Urothelium cell line (cell line): ENCODE measurements around the gene CHST11.

Experiments
- DNase-seq: peaks from one replicate; pipeline ENCODE4 v3.0.0; 2011; ENCODE audit warnings: low spot score, mixed read lengths
- FAIRE-seq: peaks from 2 replicates; lab custom pipeline; 2011; peaks lifted over from hg19 to GRCh38; lab: Jason Lieb, UNC

CHST11 gene

DNA sequence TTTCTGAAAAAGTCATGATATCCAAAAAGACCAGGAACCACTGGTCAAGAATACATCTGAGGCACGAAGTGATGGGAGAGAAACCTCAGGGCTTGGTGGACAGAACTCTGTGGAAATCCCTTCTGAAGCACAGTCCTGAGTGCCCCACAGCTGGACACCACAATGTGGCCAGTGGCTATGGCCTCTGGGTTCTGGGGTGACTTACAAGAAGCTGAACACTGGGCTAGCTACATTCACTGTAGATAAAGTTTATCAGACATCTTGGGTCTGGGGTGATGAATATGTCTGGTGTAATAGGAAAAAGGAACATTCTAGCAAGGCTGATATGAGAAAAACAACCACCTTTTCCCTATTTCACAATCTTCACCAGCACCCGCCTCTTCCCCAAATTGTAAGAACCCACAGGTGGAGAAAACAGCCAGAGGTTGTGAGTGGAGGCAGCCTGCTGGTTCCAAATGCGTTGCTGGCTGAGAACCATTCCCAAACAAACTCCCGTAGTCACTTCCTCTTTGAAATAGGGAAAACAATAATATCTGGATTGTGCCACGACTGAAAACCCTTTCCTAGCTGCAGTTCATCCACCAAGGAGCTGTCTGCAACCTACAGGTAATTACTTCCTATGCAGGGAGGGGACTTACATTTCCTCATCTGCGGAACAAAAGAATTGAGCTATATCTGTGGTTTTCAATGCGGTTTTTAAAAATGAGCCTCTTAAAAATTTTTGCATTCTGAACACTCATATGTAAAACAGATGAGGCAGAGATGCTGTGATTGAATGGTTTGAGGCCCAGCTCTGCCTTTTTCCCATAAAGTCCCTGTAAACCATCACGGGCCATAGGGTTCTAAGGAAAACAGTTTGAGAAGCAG is 307.7 kb downstream of the CHST11 start:
- FAIRE-seq (no peak), DNase-seq (no peak)

DNA sequence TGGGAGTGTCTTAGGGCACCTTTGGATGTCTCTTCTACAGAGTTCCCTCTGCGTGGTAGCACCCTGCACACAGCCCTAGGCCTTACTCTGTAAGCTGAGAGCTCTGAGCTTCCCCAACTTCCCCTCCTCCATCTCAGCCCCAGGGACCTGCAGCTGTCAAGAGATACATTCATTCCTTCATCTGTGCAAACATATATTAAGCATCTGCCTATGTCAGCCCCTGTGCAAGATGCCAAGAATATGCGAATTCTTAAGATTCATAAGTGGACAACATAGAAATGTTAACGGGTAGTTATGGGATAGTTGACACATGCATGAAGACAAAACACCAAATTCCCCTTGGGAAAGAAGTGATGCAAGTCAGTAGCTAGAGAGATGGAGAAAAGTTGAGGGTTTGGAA is 310.5 kb downstream of the CHST11 start:
- DNase-seq, result no peak

DNA sequence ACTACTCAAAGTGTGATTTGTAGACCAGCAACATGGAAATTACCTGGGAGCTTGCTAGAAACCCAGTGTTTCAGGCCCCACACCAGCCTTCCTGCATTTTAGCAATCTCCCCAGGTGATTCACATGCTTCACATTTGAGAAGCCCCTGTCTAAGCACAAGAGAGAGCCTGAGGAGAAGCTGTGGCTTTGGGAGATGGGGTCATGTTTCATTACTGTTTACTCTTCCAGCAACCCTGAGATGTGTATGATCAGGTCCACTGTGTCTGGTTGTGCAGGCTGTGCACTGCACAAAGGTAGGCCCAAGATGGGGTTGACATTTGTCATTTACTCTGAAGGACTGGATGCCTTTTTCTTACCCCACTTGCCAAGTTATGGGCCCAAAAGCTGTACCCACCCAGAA is 311.3 kb downstream of the CHST11 start:
- DNase-seq, result no peak
- FAIRE-seq, result no peak

More for the DNA sequence above, 310.5 kb downstream of the CHST11 start:
- FAIRE-seq, result no peak

DNA sequence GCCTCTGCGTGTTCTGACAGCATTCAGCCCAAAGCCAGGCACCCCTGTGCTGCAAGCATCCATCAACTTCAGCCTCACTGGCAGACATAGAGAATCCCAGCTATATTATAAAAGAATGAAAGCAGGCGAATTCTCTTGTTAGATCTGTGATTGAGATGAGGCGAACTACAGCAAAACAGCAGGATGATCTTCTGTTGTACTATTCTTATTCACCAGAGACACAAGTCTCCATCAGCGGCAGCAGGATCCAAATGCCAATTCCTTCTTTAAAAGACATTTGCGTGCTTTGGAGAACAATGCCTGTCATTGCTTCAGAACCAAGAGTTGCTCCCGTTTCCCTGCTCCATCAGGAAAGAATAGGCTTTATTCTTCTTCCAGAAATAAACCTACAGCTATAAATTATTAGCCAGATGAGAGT is 312.4 kb downstream of the CHST11 start:
- DNase-seq, result no peak
- FAIRE-seq, result no peak

DNA sequence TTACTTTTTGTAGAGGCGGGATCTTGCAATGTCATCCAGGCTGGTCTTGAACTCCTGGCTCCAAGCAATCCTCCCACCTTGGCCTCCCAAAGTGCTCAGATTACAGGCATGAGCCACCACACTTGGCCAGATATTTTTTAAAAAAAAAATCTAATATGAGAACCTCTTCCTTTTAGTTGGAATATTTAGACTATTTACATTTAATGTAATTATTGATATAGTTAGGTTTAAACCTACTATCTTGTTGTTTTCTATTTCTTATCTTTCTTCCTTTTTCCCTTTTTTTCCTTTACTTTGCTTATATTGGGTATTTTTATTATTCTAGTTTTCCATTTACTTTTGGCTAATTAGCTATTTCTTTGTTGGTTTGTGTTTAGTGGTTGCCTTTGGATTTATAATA is 315.6 kb downstream of the CHST11 start:
- FAIRE-seq, result no peak
- DNase-seq, result no peak

DNA sequence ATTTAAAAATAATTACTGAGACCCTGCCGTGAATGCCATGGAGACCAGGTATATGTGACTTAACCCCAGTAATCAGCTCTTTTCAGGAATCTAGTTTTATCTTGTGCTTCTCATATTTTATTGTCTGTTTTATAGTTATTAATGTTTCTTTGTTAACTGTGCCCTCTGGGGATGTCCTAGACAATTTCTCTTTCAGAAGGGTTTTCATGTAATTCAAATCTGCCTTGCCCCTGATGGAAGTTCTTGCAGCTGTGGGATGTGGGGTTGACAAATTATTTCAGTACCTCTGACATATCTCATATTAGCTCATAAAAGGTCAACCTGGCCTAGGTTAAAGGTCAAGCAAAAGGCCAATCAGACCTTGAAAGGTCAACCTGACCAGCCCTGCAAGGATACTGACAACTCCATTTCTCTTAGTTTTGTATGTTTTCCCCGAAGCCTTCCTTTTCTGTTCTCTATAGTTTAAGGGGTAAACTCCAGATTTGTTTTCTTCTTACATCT is 319.0 kb downstream of the CHST11 start:
- no peak for DNase-seq

DNA sequence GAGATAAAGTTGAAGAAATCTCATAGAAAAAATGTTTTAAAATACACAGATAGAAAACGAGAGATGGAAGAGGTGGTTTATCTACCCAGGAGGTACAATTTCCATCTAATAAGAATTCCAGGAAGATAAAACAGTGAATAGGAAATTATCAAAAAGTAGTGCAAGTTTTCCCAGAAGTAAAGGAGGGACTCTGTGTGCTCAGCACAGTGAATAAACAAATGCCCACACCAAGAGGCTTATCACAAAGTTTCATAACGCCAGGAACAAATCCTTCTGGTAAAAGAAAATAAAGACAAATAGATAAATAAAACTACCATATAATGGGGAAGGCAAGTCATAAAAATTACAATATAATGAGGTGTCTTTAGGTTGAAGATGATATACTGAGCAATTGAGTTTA is 322.4 kb downstream of the CHST11 start:
- FAIRE-seq (no peak), DNase-seq (no peak)

More for the DNA sequence above, 319.0 kb downstream of the CHST11 start:
- FAIRE-seq, result no peak

DNA sequence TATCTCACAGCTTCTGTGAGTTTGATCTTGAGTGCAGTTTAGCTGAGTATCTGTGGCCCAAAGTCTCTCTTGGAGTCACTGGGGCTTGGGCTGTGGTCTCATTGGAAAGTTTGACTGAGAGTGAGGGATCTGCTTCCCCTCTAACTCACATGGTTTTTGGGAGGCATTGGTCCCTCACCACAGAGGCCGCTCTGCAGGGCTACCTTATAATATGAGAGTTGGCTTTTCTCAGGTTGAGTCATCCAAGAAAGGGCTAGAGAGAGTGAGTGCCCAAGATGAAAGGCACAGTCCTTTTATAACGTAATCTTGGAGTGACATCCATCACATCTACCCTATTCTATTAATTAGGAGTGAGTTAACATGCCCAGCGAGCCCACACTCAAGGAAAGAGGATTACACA is 325.5 kb downstream of the CHST11 start:
- no peak for FAIRE-seq

DNA sequence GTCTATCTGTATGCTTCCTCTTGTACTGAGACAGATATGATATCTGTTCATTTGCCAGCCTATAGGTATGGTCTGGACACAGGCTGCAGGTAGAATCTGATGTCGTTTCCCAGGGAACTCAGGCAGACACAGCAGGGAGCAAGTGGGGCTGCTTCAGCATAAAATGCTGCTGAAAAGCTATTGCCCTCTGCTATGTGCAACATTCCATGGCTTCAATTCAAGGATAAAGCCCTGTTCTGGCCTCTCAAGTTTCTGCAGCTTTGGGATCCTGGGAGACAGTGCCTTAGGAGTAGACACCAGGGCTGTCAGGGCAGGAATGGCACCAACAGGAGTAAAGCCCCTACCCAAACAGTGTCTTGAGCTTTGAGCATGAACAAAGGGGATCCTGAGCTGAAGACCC is 327.8 kb downstream of the CHST11 start:
- FAIRE-seq (no peak), DNase-seq (no peak)

More for the DNA sequence above, 325.5 kb downstream of the CHST11 start:
- DNase-seq, result no peak

DNA sequence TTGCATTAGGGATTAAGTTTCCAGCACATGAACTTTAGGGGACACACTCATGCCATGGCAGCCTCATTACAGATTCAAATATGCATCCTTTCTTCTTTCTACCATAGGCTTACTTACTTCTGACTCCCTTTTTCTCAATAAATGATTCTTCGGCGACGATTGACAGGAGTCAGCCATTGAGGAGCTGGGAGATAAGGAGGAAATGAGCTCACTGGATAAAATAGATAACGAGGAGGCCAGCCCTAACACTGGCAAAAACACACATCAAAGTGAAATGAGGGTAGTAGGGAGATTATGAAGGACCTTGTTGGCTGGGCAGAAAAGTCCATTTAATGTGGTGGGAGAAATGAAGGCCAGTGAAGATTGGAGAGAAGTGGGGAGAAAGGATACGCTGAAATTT is 329.1 kb downstream of the CHST11 start:
- no peak for FAIRE-seq

DNA sequence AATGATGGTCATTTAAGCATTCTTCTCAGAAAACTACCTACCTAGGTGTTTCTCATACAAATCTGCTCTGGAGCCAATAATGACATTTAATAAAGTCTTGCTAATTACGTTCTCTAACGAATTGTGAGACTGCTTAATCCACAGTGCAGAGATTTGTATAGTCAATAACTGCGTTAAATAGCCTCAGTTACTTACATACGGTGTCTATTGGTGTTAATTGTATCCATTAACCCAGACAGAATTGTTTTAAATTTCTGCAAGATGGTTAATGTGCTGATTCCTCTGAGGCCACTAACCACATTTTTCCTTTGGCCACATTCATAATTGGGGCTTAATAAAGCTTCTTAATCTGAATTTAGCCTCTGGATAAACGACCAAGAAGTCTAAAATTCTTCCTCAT is 329.6 kb downstream of the CHST11 start:
- FAIRE-seq (no peak), DNase-seq (no peak)

More for the DNA sequence above, 329.1 kb downstream of the CHST11 start:
- no peak for DNase-seq

DNA sequence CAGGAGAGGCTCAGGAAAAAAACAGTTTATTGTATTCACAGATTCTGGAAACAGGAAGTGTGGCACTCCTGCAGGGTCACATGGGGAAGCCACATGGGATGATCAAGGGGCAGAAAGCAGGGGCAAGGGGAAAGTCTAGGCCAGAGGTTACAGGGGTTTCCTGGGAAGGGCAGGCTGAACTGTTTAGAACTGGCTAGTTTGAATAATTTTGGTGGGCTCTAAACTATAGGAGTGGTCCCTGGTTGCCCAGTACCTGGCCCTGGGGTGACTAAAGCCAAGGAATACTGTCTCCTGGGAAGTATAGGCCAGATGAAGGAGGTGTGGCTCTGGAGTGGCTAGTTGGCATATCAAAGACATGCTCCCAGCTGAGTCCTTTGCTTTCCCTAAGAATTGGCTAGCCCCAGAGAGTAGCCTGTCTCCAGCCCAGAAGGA is 332.1 kb downstream of the CHST11 start:
- DNase-seq (no peak), FAIRE-seq (no peak)

DNA sequence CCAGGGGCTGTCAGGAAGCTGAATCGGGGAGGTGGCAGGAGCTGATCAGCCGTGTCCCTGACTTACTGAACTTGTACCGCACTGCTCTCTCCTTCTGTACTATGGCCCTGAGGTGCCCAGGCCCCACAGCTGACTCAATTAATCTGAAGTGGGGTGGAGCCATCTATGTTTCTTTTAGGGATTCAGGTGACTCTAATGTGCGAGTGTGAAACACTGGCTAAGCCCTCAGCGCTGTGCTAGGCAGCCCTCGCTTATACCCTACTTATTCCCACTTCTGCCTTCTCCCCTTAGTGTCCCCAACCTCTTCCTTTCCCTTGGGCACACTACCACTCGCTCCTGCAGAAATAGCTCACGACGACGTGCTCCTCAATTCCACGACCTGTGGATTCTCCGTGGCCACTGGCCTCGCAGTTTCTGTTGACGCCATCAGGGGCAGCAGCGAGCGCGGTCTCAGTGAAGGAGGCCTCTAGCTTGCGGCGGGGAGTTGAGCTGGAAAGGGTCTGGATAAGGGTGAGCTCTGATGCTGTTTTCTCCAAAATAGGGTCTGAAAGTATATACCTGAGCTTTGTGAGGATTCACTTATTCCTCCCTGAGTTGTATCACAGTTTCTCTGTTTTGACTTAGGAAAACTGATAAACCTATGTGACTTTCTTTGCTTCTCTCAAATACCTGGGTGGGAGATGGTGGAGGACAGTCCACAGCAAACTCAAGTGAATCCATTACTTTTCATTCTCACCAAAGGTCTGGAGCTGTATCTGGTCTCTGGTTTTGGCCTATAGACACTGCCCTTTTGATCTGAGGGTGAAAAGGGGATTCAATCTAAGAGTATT is 333.8 kb downstream of the CHST11 start:
- FAIRE-seq (no peak), DNase-seq (peak; percentile 10)

DNA sequence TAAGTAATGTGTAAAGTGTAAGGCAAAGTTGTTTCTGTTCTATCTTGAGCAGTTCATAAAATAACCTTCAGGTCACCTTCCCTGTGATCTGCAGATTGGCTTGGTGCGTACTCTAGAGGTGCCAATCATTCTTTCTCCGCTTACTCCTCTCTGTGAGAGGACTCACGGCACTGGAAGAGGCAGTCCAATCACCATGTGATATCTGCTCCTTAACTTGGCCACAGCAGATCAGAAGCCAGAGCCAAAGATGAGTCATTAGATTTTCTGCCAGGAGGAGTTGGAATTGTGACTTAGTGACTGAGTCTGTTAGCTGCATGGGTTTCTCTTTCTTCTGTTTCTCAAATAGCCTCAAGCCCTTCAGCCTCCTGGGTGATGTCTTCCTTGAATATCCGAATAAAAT is 335.8 kb downstream of the CHST11 start:
- DNase-seq (peak; percentile 43), FAIRE-seq (no peak)

DNA sequence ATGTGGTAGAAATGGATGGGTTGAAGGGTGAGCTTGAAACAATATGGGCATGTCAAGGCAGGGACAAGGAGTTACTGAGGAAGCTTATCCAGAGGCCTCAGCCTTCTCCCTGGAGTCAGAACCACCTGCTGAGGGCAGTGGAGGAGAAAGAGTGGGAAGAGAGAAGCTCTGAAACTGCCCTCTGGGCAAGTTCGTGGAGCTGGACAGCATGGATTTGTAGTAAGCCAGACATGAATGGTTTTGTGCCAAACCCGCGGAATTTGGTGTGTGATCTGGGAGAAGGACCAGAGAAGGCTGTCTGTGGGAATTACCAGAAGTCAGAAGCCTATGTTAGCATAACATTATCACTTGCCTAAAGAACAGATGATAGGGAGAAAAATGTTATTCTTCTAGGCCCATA is 336.5 kb downstream of the CHST11 start:
- no peak for DNase-seq
- FAIRE-seq, result no peak

DNA sequence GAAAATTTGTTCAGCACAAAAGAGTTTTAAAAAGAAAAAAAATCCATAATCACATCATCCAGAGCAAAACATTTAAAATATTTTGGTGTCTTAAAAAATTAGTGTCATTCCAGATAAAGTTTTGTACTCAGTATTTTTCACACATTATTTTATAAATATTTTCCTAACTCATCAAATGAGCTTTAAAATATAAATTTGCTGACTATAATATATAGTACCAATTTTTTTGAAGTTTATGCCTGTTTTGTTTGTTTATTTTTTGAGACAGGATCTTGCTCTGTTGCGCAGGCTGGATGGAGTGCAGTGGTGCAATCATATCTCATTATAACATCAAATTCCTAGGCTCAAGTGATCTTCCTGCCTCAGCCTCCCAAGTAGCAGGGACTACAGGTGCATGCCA is 337.2 kb downstream of the CHST11 start:
- FAIRE-seq (no peak), DNase-seq (no peak)

DNA sequence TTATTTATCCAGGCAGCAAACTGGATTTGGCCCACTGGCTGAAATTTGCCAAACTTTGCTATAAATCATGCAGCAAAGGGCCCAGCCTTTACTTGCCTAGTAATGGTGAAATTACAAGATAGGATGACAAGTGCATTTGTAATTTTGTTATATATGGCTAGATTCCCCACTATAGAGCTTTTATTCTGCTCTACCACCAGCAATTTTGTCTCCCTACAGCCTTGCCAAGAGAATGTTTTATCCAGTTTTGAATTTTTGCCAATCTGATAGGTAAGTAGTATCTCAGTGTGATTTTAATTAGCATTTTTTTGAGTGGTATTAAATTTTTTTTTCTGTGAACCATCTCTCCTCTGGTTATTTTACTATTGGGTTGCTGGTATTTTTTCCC is 339.7 kb downstream of the CHST11 start:
- FAIRE-seq, result no peak
- DNase-seq, result no peak

DNA sequence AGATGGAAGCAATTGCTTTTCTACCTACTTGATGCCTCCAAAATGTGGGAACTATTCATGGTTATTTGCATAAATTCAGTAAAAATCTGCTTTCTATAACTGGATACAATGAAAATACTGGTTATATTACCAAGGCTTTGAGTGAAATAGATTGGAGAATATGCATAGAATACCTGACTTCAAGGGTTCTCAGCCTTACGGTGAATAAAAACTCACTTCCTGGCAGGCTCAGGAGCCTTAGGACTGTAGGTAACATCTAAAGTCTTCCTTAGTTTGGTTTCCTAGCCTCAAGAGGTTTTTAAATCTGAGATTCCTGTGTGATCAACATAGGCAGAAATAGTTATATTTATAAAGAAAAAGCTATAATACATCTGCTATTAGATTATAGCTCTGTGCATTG is 342.7 kb downstream of the CHST11 start:
- FAIRE-seq (no peak), DNase-seq (no peak)

DNA sequence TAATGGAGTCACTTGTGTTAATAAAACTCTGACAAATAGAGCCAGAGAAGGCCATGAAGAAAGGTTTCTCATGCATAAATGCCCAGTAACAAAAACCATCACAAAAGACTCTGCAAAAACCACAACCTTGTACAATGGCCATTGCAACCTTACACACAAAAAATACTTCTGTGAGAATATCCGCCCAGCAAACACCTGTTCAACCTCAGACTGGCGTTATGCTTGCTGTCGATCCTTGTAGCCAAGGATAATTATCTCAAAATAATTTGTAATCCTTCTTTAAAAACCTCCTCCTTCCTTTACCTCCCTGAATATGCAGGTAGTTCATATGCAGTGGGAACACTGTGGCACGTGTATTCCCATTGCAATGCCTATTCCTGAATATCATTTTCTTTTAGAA is 344.3 kb downstream of the CHST11 start:
- no peak for FAIRE-seq
- no peak for DNase-seq

DNA sequence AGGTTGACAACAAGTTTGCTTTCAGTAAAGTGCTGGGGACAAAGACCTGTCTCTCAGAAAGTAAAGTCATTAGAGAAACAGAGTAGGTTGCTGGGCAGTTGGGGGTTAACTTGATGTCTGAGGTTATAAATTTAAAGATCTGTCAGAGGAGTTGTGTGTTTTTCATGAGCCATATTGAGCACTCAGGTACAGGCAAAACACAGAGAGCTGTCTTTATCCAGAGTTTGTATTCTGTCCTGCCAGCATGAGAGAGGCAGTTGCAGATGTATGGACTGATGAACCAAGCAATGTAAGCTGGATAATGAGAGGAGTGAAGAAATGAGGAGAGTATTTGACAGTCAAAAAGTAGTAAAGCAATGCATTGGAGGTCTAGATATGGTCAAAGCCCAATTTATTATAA is 344.7 kb downstream of the CHST11 start:
- FAIRE-seq, result no peak
- no peak for DNase-seq

DNA sequence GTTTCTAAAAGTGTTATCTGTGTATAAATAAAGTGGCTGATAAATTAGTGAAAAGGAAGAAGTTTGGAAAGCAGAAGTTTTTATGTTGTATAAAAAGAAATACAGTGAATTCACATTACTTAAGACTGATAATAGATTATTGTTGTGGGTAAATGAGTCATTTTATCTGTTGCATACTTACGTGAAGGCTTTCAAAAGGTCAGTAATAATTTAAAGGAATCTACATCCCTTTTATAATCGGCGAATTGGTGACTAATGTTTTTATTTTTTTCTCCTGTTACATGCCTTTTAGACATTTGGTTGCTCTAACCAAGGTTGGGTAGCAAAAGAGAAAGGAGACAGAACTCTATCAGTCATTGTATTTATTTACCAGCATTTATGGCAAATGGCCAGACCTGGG is 345.5 kb downstream of the CHST11 start:
- FAIRE-seq, result no peak
- DNase-seq, result no peak

DNA sequence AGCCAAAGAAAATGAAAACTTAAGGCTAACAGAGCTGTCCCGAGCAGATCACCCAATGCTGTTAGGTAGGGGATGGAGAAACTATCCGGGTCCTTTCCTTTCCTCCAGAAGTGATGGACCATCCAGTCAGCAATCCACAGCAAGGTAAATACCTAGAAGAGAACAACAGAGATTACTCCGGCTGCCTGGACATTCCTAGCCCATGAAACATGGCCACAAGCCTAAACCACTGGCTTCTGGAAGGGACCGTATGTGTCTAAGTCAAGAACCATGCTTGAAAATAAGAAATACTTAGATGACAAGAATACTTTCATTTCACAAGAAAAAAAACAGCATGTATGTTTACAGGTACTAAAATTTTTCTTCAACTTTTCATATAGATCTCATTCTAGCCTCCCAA is 348.4 kb downstream of the CHST11 start:
- peak; percentile 55 for DNase-seq
- FAIRE-seq, result no peak
